GM12891 (cell line): Measurements from ENCODE around the gene FUT8.

ENCODE experiments used
- POLR2A ChIP-seq: IDR thresholded peaks from 2 replicates; pipeline ENCODE4 v1.6.1; 2011; ENCODE audit warnings: low read depth, low read length, control low read depth
- POLR2AphosphoS5 ChIP-seq: IDR thresholded peaks from 2 replicates; pipeline ENCODE4 v1.6.1; 2011; ENCODE audit warnings: low read depth, low read length, control low read depth
- TAF1 ChIP-seq: IDR thresholded peaks from 2 replicates; pipeline ENCODE4 v1.6.1; 2011; ENCODE audit warnings: low read depth, low read length, control low read depth

DNA sequence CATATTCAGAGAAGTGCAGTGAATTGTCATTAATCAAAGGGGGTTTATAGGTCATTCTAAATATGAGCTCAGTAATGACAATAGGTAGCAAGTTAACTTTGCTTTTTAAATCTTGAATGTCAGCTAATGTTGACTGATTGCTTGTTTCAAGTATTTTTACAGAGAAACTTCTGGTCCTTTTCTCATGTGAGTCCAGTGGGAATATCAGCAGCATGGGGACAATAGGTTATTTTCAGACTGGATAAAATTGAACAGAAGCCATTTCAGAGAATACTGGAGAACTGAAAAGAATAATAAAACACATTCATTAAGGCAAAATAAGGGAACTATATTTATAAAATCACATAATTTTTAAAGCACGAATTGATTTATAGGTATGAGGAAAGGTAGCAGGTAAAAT lies 78.7 kb downstream of the FUT8 start:
- TF ChIP-seq POLR2AphosphoS5 = no peak
- no peak for TF ChIP-seq POLR2A
- no peak for TF ChIP-seq TAF1
